HCT116 (cell line): Measurements from ENCODE around the gene PDHA1. TPM values are rescaled to one million over a fixed set of nuclear protein-coding genes. Genes with fewer than 3 reads are reported as not detected.

Experiments
- ATAC-seq: fragments of 200-7000 bp; cut with Tn5 transposase; 2 replicates; pipeline ENCODE4 v1.9.1; 2020; ENCODE audit warnings: mild to moderate bottlenecking, moderate library complexity
- BruUV-seq: library from RNA; stranded (reverse); fragments of 400-500 nt; replicated peaks from 2 replicates; lab custom pipeline; 2021; lab: Mats Ljungman, UMichigan
- CTCF ChIA-PET: fragments of 300-600 bp; sonication (Branson Sonifier 250); formaldehyde crosslinking; loops from one replicate; lab custom pipeline; 2021; ENCODE audit warnings: antibody characterized with exemption; lab: Charles Lee
- POLR2A ChIA-PET: fragments of 300-600, 350-600 bp; sonication (Branson Sonifier 250); formaldehyde crosslinking; loops from one replicate; lab custom pipeline; 2021; ENCODE audit warnings: antibody characterized with exemption; lab: Charles Lee
- RAD21 ChIA-PET, 2 experiments: fragments of 300-600 bp; sonication (Branson Sonifier 250); formaldehyde crosslinking; loops; one replicate each; lab custom pipeline; 2023; ENCODE audit warnings: low total read pairs in 2 of 2; ENCODE audit not compliant: uncharacterized antibody in 2 of 2, unreplicated experiment in 2 of 2, low non-redundant PET in 1 of 2; lab: Charles Lee
- DNase-seq: peaks from one replicate; pipeline ENCODE4 v3.0.0-alpha.2; 2010; ENCODE audit warnings: low read depth, low spot score
- H2AFZ ChIP-seq: fragments of 200-600 bp; shearing (Covaris generic), sonication (generic); 2 replicates; pipeline ENCODE4 v1.6.1; 2017; ENCODE audit warnings: low read depth, mixed run types, mixed read lengths, antibody characterized with exemption, low read length; ENCODE audit not compliant: poor library complexity, severe bottlenecking
- H3K27ac ChIP-seq: 2 replicates; pipeline ENCODE4 v1.5.1; 2012; ENCODE audit warnings: low read depth, low read length
- H3K27me3 ChIP-seq: fragments of 200-600 bp; sonication (generic); 2 replicates; pipeline ENCODE4 v1.6.1; 2016; ENCODE audit warnings: mixed run types, low read length, mixed read lengths; ENCODE audit not compliant: insufficient read depth
- H3K36me3 ChIP-seq, 2 experiments: fragments of 200-500 bp in 1 of 2; fragments of 200-600 bp in 1 of 2; sonication (Bioruptor generic) in 1 of 2; sonication (generic) in 1 of 2; 2 replicates each; pipeline versions ENCODE4 v1.5.1 to v1.6.1; 2014 to 2016; ENCODE audit warnings: low read length in 2 of 2, inconsistent platforms in 1 of 2, mixed read lengths in 1 of 2, mixed run types in 1 of 2; ENCODE audit not compliant: insufficient read depth in 2 of 2, control insufficient read depth in 1 of 2
- H3K4me1 ChIP-seq, 2 experiments: fragments of 200-600 bp in 1 of 2; sonication (generic) in 1 of 2; 2 replicates each; pipeline versions ENCODE4 v1.5.1 to v1.6.1; 2012 to 2017; ENCODE audit warnings: low read length in 2 of 2, inconsistent platforms in 1 of 2, mild to moderate bottlenecking in 1 of 2, mixed read lengths in 1 of 2, mixed run types in 1 of 2, moderate library complexity in 1 of 2; ENCODE audit not compliant: insufficient read depth in 2 of 2, control insufficient read depth in 1 of 2
- H3K4me2 ChIP-seq: fragments of 200-600 bp; sonication (generic); 2 replicates; pipeline ENCODE4 v1.6.1; 2017; ENCODE audit warnings: mixed run types, low read length, mixed read lengths
- H3K4me3 ChIP-seq, 2 experiments: fragments of 200-600 bp in 1 of 2; sonication (generic) in 1 of 2; replicated peaks in 1 of 2; 2 replicates each; pipeline ENCODE4 v1.5.1; 2011 to 2016; ENCODE audit warnings: low read length in 2 of 2, control low read depth in 1 of 2, low read depth in 1 of 2, mild to moderate bottlenecking in 1 of 2, mixed read lengths in 1 of 2, mixed run types in 1 of 2
- H3K79me2 ChIP-seq: fragments of 200-600 bp; sonication (generic); 2 replicates; pipeline ENCODE4 v1.6.1; 2017; ENCODE audit warnings: mild to moderate bottlenecking, mixed run types, low read length, moderate library complexity, mixed read lengths; ENCODE audit not compliant: insufficient read depth
- H3K9ac ChIP-seq: fragments of 200-600 bp; sonication (generic); 2 replicates; pipeline ENCODE4 v1.6.1; 2016; ENCODE audit warnings: low read length, mixed read lengths
- H3K9me2 ChIP-seq: fragments of 200-600 bp; sonication (generic), shearing (Covaris generic); 2 replicates; pipeline ENCODE4 v1.6.1; 2017; ENCODE audit warnings: mixed run types, mild to moderate bottlenecking, moderate library complexity; ENCODE audit not compliant: insufficient read depth
- H3K9me3 ChIP-seq, 2 experiments: fragments of 200-500 bp in 1 of 2; fragments of 200-600 bp in 1 of 2; sonication (Bioruptor generic) in 1 of 2; sonication (generic) in 1 of 2; 2 replicates each; pipeline ENCODE4 v1.6.1; 2014 to 2017; ENCODE audit warnings: low read length in 2 of 2, mixed read lengths in 2 of 2, inconsistent platforms in 1 of 2, low read depth in 1 of 2, mild to moderate bottlenecking in 1 of 2, mixed run types in 1 of 2, moderate library complexity in 1 of 2; ENCODE audit not compliant: control insufficient read depth in 1 of 2, insufficient read depth in 1 of 2
- H4K20me1 ChIP-seq: fragments of 200-600 bp; sonication (generic), shearing (Covaris generic); 2 replicates; pipeline ENCODE4 v1.6.1; 2017; ENCODE audit warnings: mixed run types, mild to moderate bottlenecking, moderate library complexity; ENCODE audit not compliant: insufficient read depth
- ATF3 ChIP-seq: IDR thresholded peaks from 2 replicates; pipeline ENCODE4 v1.6.1; 2012
- CBX3 ChIP-seq: IDR thresholded peaks from 2 replicates; pipeline ENCODE4 v1.6.1; 2012; ENCODE audit warnings: low read depth
- EGR1 ChIP-seq: IDR thresholded peaks from 2 replicates; pipeline ENCODE4 v1.6.1; 2012; ENCODE audit warnings: low read depth
- ELF1 ChIP-seq: IDR thresholded peaks from 2 replicates; pipeline ENCODE4 v1.6.1; 2012; ENCODE audit warnings: low read depth, borderline replicate concordance
- EZH2 ChIP-seq: fragments of 200-600 bp; sonication (generic); IDR thresholded peaks from 2 replicates; pipeline ENCODE4 v1.6.1; 2017; ENCODE audit warnings: antibody characterized with exemption, mixed run types
- JUND ChIP-seq: IDR thresholded peaks from 2 replicates; pipeline ENCODE4 v1.6.1; 2012
- MAX ChIP-seq: IDR thresholded peaks from 2 replicates; pipeline ENCODE4 v1.6.1; 2012
- POLR2A ChIP-seq: IDR thresholded peaks from 2 replicates; pipeline ENCODE4 v1.7.0; 2011; ENCODE audit warnings: borderline replicate concordance; ENCODE audit not compliant: insufficient read depth, insufficient read length; ENCODE audit errors: extremely low read depth
- POLR2AphosphoS5 ChIP-seq: IDR thresholded peaks from 2 replicates; pipeline ENCODE4 v1.6.1; 2011; ENCODE audit warnings: mild to moderate bottlenecking, low read depth, low read length, moderate library complexity
- RAD21 ChIP-seq: IDR thresholded peaks from 2 replicates; pipeline ENCODE4 v1.6.1; 2012; ENCODE audit warnings: low read depth, mild to moderate bottlenecking
- REST ChIP-seq: IDR thresholded peaks from 2 replicates; pipeline ENCODE4 v1.6.1; 2012; ENCODE audit warnings: low read depth
- SIN3A ChIP-seq: IDR thresholded peaks from 2 replicates; pipeline ENCODE4 v1.6.1; 2012; ENCODE audit warnings: low read depth
- TCF7L2 ChIP-seq: IDR thresholded peaks from 2 replicates; pipeline ENCODE4 v1.7.0; 2011; ENCODE audit warnings: borderline replicate concordance, inconsistent platforms; ENCODE audit not compliant: insufficient read depth, insufficient read length; ENCODE audit errors: extremely low read depth
- YY1 ChIP-seq: IDR thresholded peaks from 2 replicates; pipeline ENCODE4 v1.6.1; 2011; ENCODE audit warnings: low read length, low read depth, moderate library complexity, mild to moderate bottlenecking; ENCODE audit not compliant: insufficient replicate concordance; ENCODE audit errors: extremely low read depth
- ZBTB33 ChIP-seq: IDR thresholded peaks from 2 replicates; pipeline ENCODE4 v1.6.1; 2011; ENCODE audit warnings: mild to moderate bottlenecking, low read length, moderate library complexity; ENCODE audit not compliant: insufficient replicate concordance; ENCODE audit errors: extremely low read depth
- ZFX ChIP-seq: fragments of 450-650 bp; IDR thresholded peaks from 2 replicates; pipeline ENCODE4 v1.6.1; 2017
- ZNF274 ChIP-seq: fragments of 200-500 bp; sonication (Bioruptor generic); IDR thresholded peaks from 2 replicates; pipeline ENCODE4 v1.6.1; 2014; ENCODE audit warnings: mild to moderate bottlenecking, low read depth, low read length, inconsistent platforms
- intact Hi-C: fragments of 100-400 bp; cut with micrococcal nuclease; formaldehyde crosslinking; loops from 2 replicates; pipeline ENCODE4 v1.10.0; 2022
- total RNA-seq: library from RNA; stranded (reverse); gene quantifications from one replicate; pipeline ENCODE4 v1.2.1, GENCODE V29; 2021; ENCODE audit not compliant: unreplicated experiment

The PDHA1 gene
- total RNA-seq, 1 experiment from 2014 or later: 195 TPM

- H3K9me2 ChIP-seq: no peaks in the 10 kb centered on the region
- no peaks in the 10 kb centered on the region for H3K4me1 ChIP-seq
- BruUV-seq: no TSS peak
- H3K4me3 ChIP-seq: no peak overlapping the region
- no peaks in the 10 kb centered on the region for H3K27me3 ChIP-seq
- CTCF ChIA-PET: interaction anchor here (1.1 kb wide), 1 partner anchor 14 kb away, joined by 3 read pairs; no protein-coding TSS in a partner anchor
- ATAC-seq: no peak
- H3K9ac ChIP-seq: no peak overlapping the region
- POLR2A ChIA-PET: no interaction called here
- no peaks in the 10 kb centered on the region for H4K20me1 ChIP-seq
- TF ChIP-seq RAD21 (no peak), REST (no peak), ELF1 (no peak), POLR2AphosphoS5 (no peak), ZBTB33 (no peak), JUND (no peak), SIN3A (no peak), TCF7L2 (no peak), POLR2A (no peak), MAX (no peak), ZNF274 (no peak), CBX3 (no peak), EGR1 (no peak), EZH2 (no peak), ZFX (no peak), ATF3 (no peak), YY1 (no peak)
- no peaks in the 10 kb centered on the region for H3K79me2 ChIP-seq
- no peaks in the 10 kb centered on the region for H3K36me3 ChIP-seq
- no peak overlapping the region for H3K4me2 ChIP-seq
- H2AFZ ChIP-seq: no peak overlapping the region
- DNase-seq: no peak
- RAD21 ChIA-PET: no interaction called here
- H3K27ac ChIP-seq: no peak overlapping the region
- intact Hi-C loops: no loop called here
- no peaks in the 10 kb centered on the region for H3K9me3 ChIP-seq
Observed at GRCh38 chrX:19368576-19368975, 24.8 kb downstream of the PDHA1 start.
